ENCODE data around the gene DNAH5. TPM values are rescaled to one million over a fixed set of nuclear protein-coding genes. Genes with fewer than 3 reads are reported as not detected.

Gene DNAH5
- total RNA-seq, 1 donor from 2014 or later: 0.35 TPM

DNA sequence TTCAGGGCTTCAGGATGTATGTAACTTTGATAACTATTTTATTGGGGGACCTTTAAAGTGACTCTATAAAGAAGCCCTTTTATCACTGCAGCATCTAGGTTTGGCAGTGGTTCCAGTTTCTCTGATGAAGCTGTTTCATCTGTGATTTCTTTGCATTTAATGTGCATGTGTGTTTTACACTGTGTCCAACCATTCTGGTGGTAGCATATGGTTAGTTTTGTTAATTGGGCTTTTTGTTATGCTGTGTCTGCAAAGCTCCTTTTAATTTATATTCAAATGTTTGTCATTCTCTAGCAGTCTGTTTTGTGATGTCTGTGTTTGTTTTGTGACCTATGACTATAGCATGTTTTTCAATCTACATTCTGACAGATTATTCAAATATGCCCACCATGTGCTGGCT, 294.8 kb downstream of the DNAH5 start:
- no peak for DNase-seq (ENCODE audit: low spot score)
- intact Hi-C loops (cut with DNase I): no loop called here

DNA sequence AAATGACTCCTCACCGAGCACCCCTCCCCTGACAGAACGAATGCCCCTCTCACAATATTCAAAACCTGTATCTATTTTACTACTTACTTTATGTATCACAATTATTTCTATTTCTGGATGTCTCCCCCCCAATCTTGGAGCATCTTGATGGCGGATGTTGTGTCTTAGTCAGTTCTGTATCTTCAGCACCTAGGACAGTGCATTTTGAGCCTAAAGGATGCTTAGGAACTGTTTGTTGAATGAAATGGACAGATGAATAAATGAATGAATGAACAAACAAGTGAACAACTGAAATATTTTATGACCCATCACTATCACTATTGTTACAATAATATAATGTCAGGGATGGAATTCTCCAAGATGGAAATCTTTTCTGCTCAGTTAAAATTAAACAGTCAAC, 295.7 kb downstream of the DNAH5 start:
- intact Hi-C loops (cut with DNase I): no loop called here
- DNase-seq (ENCODE audit: low spot score): no peak

DNA sequence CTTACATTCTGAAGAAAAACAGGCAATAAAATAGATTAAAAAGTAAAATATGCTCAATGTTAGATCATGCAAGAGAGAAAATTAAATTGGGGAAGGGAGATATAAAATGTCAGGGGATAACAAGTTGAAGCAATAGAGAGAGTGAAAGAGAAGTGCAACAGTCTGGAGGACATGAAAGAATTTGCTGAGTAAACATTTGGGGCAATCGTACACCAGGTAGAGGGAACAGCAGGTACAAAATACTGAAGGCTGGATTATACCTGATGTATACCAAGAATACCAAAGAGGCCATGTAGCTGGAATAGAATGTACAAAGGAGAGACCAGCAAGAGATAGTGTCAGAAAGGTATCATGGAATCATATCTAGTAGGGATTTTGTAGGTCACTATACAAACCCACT, 300.8 kb downstream of the DNAH5 start:
- DNase-seq (ENCODE audit: low spot score): no peak
- intact Hi-C loops (cut with DNase I): no loop called here

DNA sequence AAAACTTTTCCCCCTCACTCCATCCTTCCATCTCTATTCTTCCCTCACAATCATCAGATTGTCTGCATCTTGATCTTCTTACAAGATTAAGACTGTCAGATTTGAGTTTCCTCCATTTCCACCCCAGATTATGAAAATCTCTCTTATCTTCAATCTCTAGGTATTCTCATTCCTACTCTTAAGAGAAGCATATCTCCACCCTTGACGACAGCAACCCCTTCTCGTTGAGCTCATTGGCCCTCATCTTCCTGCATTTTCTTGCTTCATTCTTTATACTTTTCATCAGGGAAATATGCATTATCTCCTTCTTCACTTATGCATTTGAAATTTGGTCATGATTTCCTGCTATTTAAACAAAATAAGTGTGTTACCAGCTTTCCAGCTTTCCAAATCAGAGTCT, 301.3 kb downstream of the DNAH5 start:
- intact Hi-C loops (cut with DNase I): no loop called here

More for the DNA sequence above, 301.3 kb downstream of the DNAH5 start:
- no peak for DNase-seq (ENCODE audit: low spot score)

Other genes with a start within 250 kb of the DNAH5 start
- 89.8 TPM for gene TRIO, start 198.7 kb upstream of the DNAH5 start, total RNA-seq

Measured in cardiac septum (tissue), 1 donor.